ENCODE results near the gene STX18. TPM values are rescaled to one million over a fixed set of nuclear protein-coding genes. Genes with fewer than 3 reads are reported as not detected.

STX18 gene
- total RNA-seq, 1 donor from 2014 or later: 41.7 TPM

GRCh38 chr4:4582653-4583052 lies 40.8 kb upstream of the STX18 start:
- no peak for DNase-seq (ENCODE audit: low spot score in 2 of 2, unreplicated experiment in 2 of 2)
- H3K36me3 Mint-ChIP-seq: peaks cover 27% of the 10 kb centered on the region
- no peaks in the 10 kb centered on the region for H3K4me1 Mint-ChIP-seq
- no peaks in the 10 kb centered on the region for H3K27me3 Mint-ChIP-seq (ENCODE audit: low read depth)
- H3K4me3 Mint-ChIP-seq: no peak overlapping the region
- TF ChIP-seq CTCF (IDR thresholded peaks at IDR 0.05; ENCODE audit: unreplicated experiment): no peak
- no peak overlapping the region for H3K27ac Mint-ChIP-seq
- peaks cover 13% of the 10 kb centered on the region for H3K9me3 Mint-ChIP-seq

- Mint-ChIP-seq H3K9me3 (peaks cover 3% of the 10 kb centered on the region), H3K36me3 (peaks cover 12% of the 10 kb centered on the region), H3K27ac (no peak overlapping the region), H3K27me3 (ENCODE audit: low read depth) (no peaks in the 10 kb centered on the region), H3K4me1 (peaks cover 4% of the 10 kb centered on the region), H3K4me3 (no peak overlapping the region)
- TF ChIP-seq CTCF (IDR thresholded peaks at IDR 0.05; ENCODE audit: unreplicated experiment): no peak
- DNase-seq (ENCODE audit: low spot score in 2 of 2, unreplicated experiment in 2 of 2): no peak
Observed at GRCh38 chr4:4580494-4580893, 38.6 kb upstream of the STX18 start.

- Mint-ChIP-seq H3K4me3 (no peak overlapping the region), H3K36me3 (peaks cover 9% of the 10 kb centered on the region), H3K27me3 (ENCODE audit: low read depth) (no peaks in the 10 kb centered on the region), H3K9me3 (no peaks in the 10 kb centered on the region), H3K27ac (no peak overlapping the region), H3K4me1 (peaks cover 13% of the 10 kb centered on the region)
- no peak for TF ChIP-seq CTCF (IDR thresholded peaks at IDR 0.05; ENCODE audit: unreplicated experiment)
- DNase-seq (ENCODE audit: low spot score in 2 of 2, unreplicated experiment in 2 of 2): no peak
Observed at GRCh38 chr4:4578981-4579380, 37.1 kb upstream of the STX18 start.

GRCh38 chr4:4577359-4577875 lies 35.6 kb upstream of the STX18 start:
- H3K4me3 Mint-ChIP-seq: peak overlapping the region; percentile 6
- no peak for TF ChIP-seq CTCF (IDR thresholded peaks at IDR 0.05; ENCODE audit: unreplicated experiment)
- H3K4me1 Mint-ChIP-seq: peaks cover 18% of the 10 kb centered on the region

DNA sequence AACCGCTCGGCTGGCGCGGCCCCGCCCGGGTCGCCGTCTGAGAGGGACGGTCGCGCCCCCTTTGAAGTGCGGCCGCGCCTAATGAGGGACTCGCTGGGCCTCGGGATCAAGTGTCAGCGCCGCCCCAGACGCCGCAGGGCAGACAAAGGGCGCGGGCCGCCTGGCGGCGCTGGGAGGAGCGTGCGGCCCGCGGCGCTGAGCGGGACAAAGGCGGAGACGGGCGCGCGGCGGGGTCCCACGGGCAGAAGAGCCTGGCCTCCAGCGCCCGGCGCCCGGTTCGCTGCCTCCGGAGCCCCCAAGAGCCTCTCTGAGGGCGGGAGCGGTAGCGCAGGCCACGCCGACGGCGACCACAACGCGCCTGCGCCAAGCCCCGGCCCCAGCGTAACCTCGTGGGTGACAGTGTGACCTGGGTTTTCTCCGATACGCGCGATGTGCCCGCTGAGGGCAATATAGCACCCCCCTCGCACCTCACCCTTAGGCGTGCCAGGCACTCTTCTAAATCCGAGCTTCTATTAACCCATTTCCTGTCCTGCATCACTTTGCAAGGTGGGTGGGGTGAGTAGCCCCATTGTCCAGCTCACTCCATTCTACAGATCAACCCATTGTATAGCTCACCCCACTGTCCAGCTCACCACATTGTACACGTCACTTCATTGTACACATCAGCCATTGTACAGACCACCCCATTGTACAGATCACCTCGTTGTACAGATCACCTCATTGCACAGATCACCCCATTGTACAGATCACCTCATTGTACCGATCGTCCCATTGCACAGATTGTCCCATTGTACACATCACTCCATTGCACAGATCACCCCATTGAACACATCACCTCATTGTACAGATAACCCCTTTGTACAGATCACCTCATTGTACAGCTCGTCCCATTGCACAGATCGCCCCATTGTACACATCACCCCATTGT lies 33.7 kb upstream of the STX18 start:
- no peaks in the 10 kb centered on the region for H3K9me3 Mint-ChIP-seq
- TF ChIP-seq CTCF (IDR thresholded peaks at IDR 0.05; ENCODE audit: unreplicated experiment): peak; percentile 41
- no peaks in the 10 kb centered on the region for H3K27me3 Mint-ChIP-seq (ENCODE audit: low read depth)
- DNase-seq (ENCODE audit: low spot score in 2 of 2, unreplicated experiment in 2 of 2): peak; percentile 49 to 70
- H3K4me3 Mint-ChIP-seq: peak overlapping the region; percentile 77
- peaks cover 18% of the 10 kb centered on the region for H3K4me1 Mint-ChIP-seq
- peaks cover 13% of the 10 kb centered on the region for H3K36me3 Mint-ChIP-seq
- H3K27ac Mint-ChIP-seq: peak overlapping the region; percentile 86

More at GRCh38 chr4:4577359-4577875, 35.6 kb upstream of the STX18 start:
- no peak for DNase-seq (ENCODE audit: low spot score in 2 of 2, unreplicated experiment in 2 of 2)
- Mint-ChIP-seq H3K27me3 (ENCODE audit: low read depth) (no peaks in the 10 kb centered on the region), H3K27ac (no peak overlapping the region), H3K9me3 (no peaks in the 10 kb centered on the region), H3K36me3 (peaks cover 6% of the 10 kb centered on the region)

Data from mesothelial cell of epicardium (in vitro differentiated cells).